ENCODE measurements around the gene C5orf46. TPM values are rescaled to one million over a fixed set of nuclear protein-coding genes. Genes with fewer than 3 reads are reported as not detected.

The C5orf46 gene
- total RNA-seq, 4 donors from 2014 or later, result not detected

DNA sequence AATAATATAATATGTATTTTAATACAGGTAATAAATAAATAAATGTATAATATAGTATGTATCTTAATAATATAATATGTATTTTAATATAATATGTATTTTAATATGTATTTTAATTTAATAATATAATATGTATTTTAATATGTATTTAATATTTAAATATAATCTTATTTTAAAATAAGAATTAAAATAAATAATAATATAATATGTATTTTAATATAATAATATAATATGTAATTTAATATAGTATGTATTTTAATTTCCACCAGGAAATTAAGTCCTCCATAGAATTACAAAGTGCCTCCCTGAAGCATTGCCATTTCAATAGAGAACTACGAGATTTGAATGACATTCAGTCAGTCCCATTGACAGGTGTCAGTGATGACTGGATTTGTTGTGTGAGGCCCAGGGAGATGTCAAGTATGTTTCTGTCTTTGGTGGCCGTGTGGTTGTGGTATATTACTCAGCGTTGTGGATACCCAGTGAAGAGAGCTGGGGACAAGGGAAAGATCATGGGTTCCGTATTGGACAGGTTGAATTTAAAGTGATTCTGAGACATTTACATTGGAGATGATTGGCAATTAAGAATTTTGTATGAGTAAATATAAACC is 14.2 kb upstream of the C5orf46 start:
- peaks cover 0 to 12% (median 0%) of the 10 kb centered on the region in 3 donors for H3K4me1 ChIP-seq
- no peaks in the 10 kb centered on the region for H3K27me3 ChIP-seq
- H3K36me3 ChIP-seq, result no peaks in the 10 kb centered on the region
- DNase-seq, result no peak
- H3K9me3 ChIP-seq, result no peaks in the 10 kb centered on the region
- intact Hi-C loops (cut with DNase I), result no loop called here
- H3K27ac ChIP-seq, result no peak overlapping the region
- WGBS, 2 donors, result 85 to 86% methylated on average over 4 of the region's 4 CpGs
- no peak overlapping the region for H3K4me3 ChIP-seq
- TF ChIP-seq POLR2A (IDR thresholded peaks at IDR 0.05), result no peak
- TF ChIP-seq, protein P1, sequence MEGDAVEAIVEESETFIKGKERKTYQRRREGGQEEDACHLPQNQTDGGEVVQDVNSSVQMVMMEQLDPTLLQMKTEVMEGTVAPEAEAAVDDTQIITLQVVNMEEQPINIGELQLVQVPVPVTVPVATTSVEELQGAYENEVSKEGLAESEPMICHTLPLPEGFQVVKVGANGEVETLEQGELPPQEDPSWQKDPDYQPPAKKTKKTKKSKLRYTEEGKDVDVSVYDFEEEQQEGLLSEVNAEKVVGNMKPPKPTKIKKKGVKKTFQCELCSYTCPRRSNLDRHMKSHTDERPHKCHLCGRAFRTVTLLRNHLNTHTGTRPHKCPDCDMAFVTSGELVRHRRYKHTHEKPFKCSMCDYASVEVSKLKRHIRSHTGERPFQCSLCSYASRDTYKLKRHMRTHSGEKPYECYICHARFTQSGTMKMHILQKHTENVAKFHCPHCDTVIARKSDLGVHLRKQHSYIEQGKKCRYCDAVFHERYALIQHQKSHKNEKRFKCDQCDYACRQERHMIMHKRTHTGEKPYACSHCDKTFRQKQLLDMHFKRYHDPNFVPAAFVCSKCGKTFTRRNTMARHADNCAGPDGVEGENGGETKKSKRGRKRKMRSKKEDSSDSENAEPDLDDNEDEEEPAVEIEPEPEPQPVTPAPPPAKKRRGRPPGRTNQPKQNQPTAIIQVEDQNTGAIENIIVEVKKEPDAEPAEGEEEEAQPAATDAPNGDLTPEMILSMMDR (IDR thresholded peaks at IDR 0.05), result no peak

DNA sequence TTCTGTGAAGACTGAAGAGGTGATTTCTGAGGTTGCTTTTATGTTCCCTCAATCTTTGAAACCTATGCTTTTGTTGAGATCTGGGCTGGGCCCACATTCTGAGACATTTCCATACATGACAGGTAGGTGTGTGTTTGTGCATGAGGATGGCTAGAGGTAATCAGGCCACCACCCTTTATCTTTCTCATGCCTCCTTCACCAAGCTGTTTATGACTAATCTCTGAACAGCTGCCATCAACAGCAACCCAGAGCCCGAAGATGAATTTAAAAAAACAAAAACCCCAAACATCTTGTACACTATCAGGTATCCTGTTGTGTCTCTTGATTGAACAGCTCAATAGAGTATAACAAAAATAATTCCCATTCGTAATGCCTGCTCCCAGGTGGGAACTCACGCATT is 12.6 kb upstream of the C5orf46 start:
- Histone ChIP-seq H3K9me3 (no peaks in the 10 kb centered on the region), H3K27me3 (no peaks in the 10 kb centered on the region), H3K4me3 (no peak overlapping the region), H3K27ac (no peak overlapping the region), H3K4me1 (peaks cover 0 to 12% (median 0%) of the 10 kb centered on the region in 3 donors), H3K36me3 (no peaks in the 10 kb centered on the region)
- no peak for DNase-seq
- 54 to 74% methylated on average over 3 of the region's 3 CpGs for WGBS, 2 donors
- intact Hi-C loops (cut with DNase I), result no loop called here
- TF ChIP-seq, protein P1 (IDR thresholded peaks at IDR 0.05), result no peak
- TF ChIP-seq POLR2A (IDR thresholded peaks at IDR 0.05), result no peak

DNA sequence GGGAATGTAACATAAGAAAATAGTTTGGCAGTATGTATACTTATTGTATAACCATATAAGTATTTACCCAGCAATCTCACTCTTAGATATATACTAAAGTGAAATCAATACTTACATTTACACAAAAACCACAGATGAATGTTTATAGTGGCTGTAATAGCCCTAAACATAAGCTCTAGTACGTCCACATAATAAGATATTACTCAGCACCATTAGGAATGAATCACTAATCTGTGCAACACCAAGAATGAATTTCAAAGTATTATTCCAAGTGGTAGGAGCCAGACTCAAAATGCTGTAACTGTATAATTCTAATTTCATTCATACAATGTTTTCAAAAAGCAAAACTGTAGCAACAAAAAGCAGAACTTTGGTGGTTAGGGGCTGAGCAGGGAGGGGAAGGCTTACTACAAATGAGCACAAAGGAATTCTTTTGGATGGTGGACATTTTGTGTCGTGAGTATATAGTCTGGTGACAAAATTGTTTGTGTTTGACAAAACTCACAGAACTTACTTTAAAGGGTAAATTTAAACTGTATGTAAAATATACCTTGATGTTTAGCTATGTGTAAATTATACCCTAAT is 11.9 kb upstream of the C5orf46 start:
- Histone ChIP-seq H3K27me3 (no peaks in the 10 kb centered on the region), H3K4me3 (no peak overlapping the region), H3K9me3 (no peaks in the 10 kb centered on the region), H3K4me1 (peaks cover 0 to 18% (median 0%) of the 10 kb centered on the region in 3 donors), H3K27ac (no peak overlapping the region), H3K36me3 (no peaks in the 10 kb centered on the region)
- TF ChIP-seq, protein P1 (IDR thresholded peaks at IDR 0.05), result no peak
- no peak for TF ChIP-seq POLR2A (IDR thresholded peaks at IDR 0.05)
- intact Hi-C loops (cut with DNase I), result no loop called here
- WGBS, 2 donors, result 22 to 40% methylated on average over 2 of the region's 2 CpGs
- no peak for DNase-seq

DNA sequence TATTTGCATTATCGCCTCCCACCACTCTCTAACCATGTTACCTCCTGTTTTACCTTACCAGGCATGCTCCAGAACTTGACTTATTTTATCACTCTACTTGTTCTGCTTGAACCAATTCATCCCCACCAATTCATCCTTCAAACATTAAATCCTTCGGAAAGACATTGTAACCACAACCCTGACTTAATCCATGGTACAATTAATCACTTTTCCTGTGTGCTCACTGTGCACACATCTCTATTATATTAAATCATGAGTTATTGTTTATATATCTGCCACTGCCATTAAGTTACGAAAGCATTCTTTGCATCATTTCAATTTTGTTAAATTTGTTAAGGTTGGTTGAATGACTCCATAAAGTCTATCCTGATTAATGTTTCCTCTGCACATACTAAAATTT is 7.4 kb upstream of the C5orf46 start:
- no peak for DNase-seq

DNA sequence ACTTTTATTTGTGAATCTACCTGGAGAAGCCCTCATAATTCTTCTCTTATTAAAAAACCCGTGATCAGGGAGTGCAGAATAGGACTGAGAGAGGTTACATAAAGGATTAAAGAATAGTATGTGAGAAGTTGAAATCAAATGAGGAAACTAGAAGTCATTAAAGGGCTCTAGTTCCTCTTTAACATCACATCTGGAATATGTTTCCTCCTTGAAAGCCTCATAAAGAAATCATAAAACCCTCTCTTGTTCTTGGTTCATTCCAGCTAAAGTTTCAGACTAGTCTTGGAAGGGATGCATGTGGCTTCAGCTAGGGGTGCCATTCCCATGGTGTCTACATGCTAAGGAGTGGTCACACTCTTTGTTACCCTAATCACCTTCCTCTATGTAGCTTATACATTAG is 5.7 kb upstream of the C5orf46 start:
- TF ChIP-seq, protein P1 (IDR thresholded peaks at IDR 0.05), result no peak
- TF ChIP-seq POLR2A (IDR thresholded peaks at IDR 0.05), result no peak
- Histone ChIP-seq H3K27ac (no peak overlapping the region), H3K4me3 (no peak overlapping the region), H3K27me3 (no peaks in the 10 kb centered on the region), H3K9me3 (no peaks in the 10 kb centered on the region), H3K4me1 (peaks cover 0 to 20% (median 0%) of the 10 kb centered on the region in 3 donors), H3K36me3 (no peaks in the 10 kb centered on the region)
- no peak for DNase-seq
- intact Hi-C loops (cut with DNase I), result no loop called here
- WGBS, 2 donors, result 33 to 50% methylated on average over 1 of the region's 1 CpG

More for the DNA sequence above, 7.4 kb upstream of the C5orf46 start:
- intact Hi-C loops (cut with DNase I), result no loop called here
- TF ChIP-seq, protein P1 (IDR thresholded peaks at IDR 0.05), result no peak
- TF ChIP-seq POLR2A (IDR thresholded peaks at IDR 0.05), result no peak
- Histone ChIP-seq H3K4me1 (peaks cover 0 to 29% (median 0%) of the 10 kb centered on the region in 3 donors), H3K36me3 (no peaks in the 10 kb centered on the region), H3K27ac (no peak overlapping the region), H3K9me3 (no peaks in the 10 kb centered on the region), H3K27me3 (no peaks in the 10 kb centered on the region), H3K4me3 (no peak overlapping the region)
- whole genome bisulfite sequencing, 2 donors, result 47% methylated on average over 3 of the region's 3 CpGs

Data from esophagus squamous epithelium (tissue), 5 donors.